MM.1S (cell line): ENCODE data around the gene HNRNPA3.

ENCODE experiments used
- EZH2 ChIP-seq: fragments of 300-600 bp; sonication (generic); optimal IDR thresholded peaks from 2 replicates; pipeline ENCODE3; 2017; ENCODE audit warnings: low read depth, mild to moderate bottlenecking, antibody characterized with exemption, low read length, mixed read lengths
- EZH2phosphoT487 ChIP-seq: fragments of 300-600 bp; sonication (generic); IDR thresholded peaks from 2 replicates; pipeline ENCODE4 v1.6.1; 2018; ENCODE audit warnings: antibody characterized with exemption, low read length
- TF ChIP-seq, protein P1 (sequence below): fragments of 300-600 bp; sonication (generic); IDR thresholded peaks from 2 replicates; pipeline ENCODE4 v1.5.1; 2016; ENCODE audit warnings: antibody characterized with exemption, low read length, mixed read lengths

DNA sequence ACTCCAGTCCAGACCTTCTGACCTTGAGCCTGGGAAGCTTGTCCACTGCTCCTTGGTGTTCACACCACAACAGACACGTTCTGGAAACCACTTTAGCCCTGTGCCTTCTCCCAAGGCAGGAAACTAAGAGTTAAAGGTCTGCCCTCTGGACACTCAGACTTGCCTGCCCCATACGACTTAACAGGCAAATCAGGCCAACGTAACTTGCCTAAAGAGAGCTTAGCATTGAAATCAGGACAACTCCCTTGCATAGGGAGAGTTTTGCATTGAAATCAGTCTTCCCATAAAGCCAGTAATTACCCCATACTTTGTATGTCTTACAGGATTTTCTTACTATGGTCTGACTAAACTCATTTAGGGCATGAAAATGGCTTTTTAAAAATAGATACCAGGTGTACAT, 33.4 kb downstream of the HNRNPA3 start:
- TF ChIP-seq, protein P1, sequence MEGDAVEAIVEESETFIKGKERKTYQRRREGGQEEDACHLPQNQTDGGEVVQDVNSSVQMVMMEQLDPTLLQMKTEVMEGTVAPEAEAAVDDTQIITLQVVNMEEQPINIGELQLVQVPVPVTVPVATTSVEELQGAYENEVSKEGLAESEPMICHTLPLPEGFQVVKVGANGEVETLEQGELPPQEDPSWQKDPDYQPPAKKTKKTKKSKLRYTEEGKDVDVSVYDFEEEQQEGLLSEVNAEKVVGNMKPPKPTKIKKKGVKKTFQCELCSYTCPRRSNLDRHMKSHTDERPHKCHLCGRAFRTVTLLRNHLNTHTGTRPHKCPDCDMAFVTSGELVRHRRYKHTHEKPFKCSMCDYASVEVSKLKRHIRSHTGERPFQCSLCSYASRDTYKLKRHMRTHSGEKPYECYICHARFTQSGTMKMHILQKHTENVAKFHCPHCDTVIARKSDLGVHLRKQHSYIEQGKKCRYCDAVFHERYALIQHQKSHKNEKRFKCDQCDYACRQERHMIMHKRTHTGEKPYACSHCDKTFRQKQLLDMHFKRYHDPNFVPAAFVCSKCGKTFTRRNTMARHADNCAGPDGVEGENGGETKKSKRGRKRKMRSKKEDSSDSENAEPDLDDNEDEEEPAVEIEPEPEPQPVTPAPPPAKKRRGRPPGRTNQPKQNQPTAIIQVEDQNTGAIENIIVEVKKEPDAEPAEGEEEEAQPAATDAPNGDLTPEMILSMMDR: no peak
- TF ChIP-seq EZH2: no peak
- no peak for TF ChIP-seq EZH2phosphoT487
